Body of pancreas (tissue), 4 donors: Measurements from ENCODE around the gene RGS11. TPM values are rescaled to one million over a fixed set of nuclear protein-coding genes. Genes with fewer than 3 reads are reported as not detected.

Experiments used
- ATAC-seq: fragments of 150-250 bp; one replicate; pipeline ENCODE4 v1.9.1; 2016
- DNase-seq, 4 donors: peaks; one replicate each; pipeline ENCODE4 v3.0.0-alpha.2; 2019
- H3K27ac ChIP-seq, 4 donors: fragments of 200-600 bp; sonication (generic); 1 replicate in 3 of 4; 2 replicates in 1 of 4; pipeline versions ENCODE4 v1.5.1 to v1.6.1; 2016 to 2019; ENCODE audit warnings: mild to moderate bottlenecking in 1 of 4, mixed read lengths in 1 of 4, moderate library complexity in 1 of 4
- H3K27me3 ChIP-seq, 2 donors: fragments of 200-600 bp; sonication (generic); one replicate each; pipeline ENCODE4 v1.6.0; 2016; ENCODE audit warnings: mild to moderate bottlenecking in 1 of 2
- H3K36me3 ChIP-seq, 2 donors: fragments of 200-600 bp; sonication (generic); replicated peaks in 1 of 2; 2 replicates each; pipeline ENCODE4 v1.5.1; 2016; ENCODE audit warnings: low read depth in 2 of 2; ENCODE audit not compliant: insufficient read depth in 1 of 2
- H3K4me1 ChIP-seq: fragments of 200-600 bp; sonication (generic); one replicate; pipeline ENCODE4 v1.6.0; 2016
- H3K4me3 ChIP-seq, 2 donors: fragments of 200-600 bp; sonication (generic); 1 replicate in 1 of 2; 2 replicates in 1 of 2; pipeline ENCODE4 v1.5.1; 2016 to 2019
- H3K9me3 ChIP-seq, 3 donors: fragments of 200-600 bp; sonication (generic); 1 replicate in 2 of 3; 2 replicates in 1 of 3; pipeline ENCODE4 v1.5.1; 2016
- CTCF ChIP-seq, 7 experiments: fragments of 450-650 bp in 4 of 7; fragments of 200-600 bp in 3 of 7; sonication (generic) in 3 of 7; IDR thresholded peaks; one replicate each; pipeline ENCODE4 v1.5.1; 2016 to 2019; ENCODE audit warnings: antibody characterized with exemption in 7 of 7
- POLR2A ChIP-seq, 3 donors: fragments of 450-650 bp; IDR thresholded peaks; one replicate each; pipeline ENCODE4 v1.6.1; 2016; ENCODE audit warnings: antibody characterized with exemption in 3 of 3, mild to moderate bottlenecking in 2 of 3
- WGBS, 2 donors: methylation state at CpG; one replicate each; pipeline ENCODE4 v1.1.5; 2017; 5-methylcytosine and 5-hydroxymethylcytosine counted together
- intact Hi-C: fragments of 100-400 bp; cut with DNase I; formaldehyde crosslinking; loops from one replicate; pipeline ENCODE4 v1.15.1; 2023
- total RNA-seq, 2 donors: library from RNA; depleted of rRNA; stranded (reverse); fragments of >200 nt; gene quantifications; one replicate each; pipeline ENCODE4 v1.1.0, GENCODE V29; 2016

Gene RGS11
- total RNA-seq, 2 donors from 2014 or later = 15.6 to 95.9 TPM

- Histone ChIP-seq H3K27ac (no peak overlapping the region), H3K4me1 (no peaks in the 10 kb centered on the region), H3K9me3 (no peaks in the 10 kb centered on the region), H3K4me3 (no peak overlapping the region), H3K36me3 (peaks cover 0 to 2% of the 10 kb centered on the region in 2 donors), H3K27me3 (no peaks in the 10 kb centered on the region)
- ATAC-seq = no peak
- no peak for TF ChIP-seq POLR2A (IDR thresholded peaks at IDR 0.05)
- no peak for DNase-seq
- intact Hi-C loops = no loop called here
- WGBS, 2 donors = 93 to 99% methylated on average over 6 of the region's 6 CpGs
These were observed 25.5 kb upstream of the RGS11 start for GRCh38 chr16:301235-301634.

GRCh38 chr16:297832-298231 lies 22.1 kb upstream of the RGS11 start:
- no peak for TF ChIP-seq CTCF (IDR thresholded peaks at IDR 0.05)
- no peak for TF ChIP-seq POLR2A (IDR thresholded peaks at IDR 0.05)
- Histone ChIP-seq H3K9me3 (no peaks in the 10 kb centered on the region), H3K27ac (no peak overlapping the region), H3K36me3 (peaks cover 0 to 2% of the 10 kb centered on the region in 2 donors), H3K27me3 (no peaks in the 10 kb centered on the region), H3K4me1 (no peaks in the 10 kb centered on the region), H3K4me3 (no peak overlapping the region)
- ATAC-seq (no peak), DNase-seq (no peak)
- 95 to 100% methylated on average over 2 to 32 of the region's 32 CpGs for WGBS, 2 donors
- intact Hi-C loops = no loop called here

- no peak for DNase-seq
- 91 to 92% methylated on average over 18 to 33 of the region's 37 CpGs for WGBS, 2 donors
- no peak for TF ChIP-seq CTCF (IDR thresholded peaks at IDR 0.05)
- TF ChIP-seq POLR2A (IDR thresholded peaks at IDR 0.05) = no peak
- Histone ChIP-seq H3K9me3 (no peaks in the 10 kb centered on the region), H3K36me3 (peaks cover 0 to 2% of the 10 kb centered on the region in 2 donors), H3K4me1 (no peaks in the 10 kb centered on the region), H3K4me3 (no peak overlapping the region), H3K27ac (no peak overlapping the region), H3K27me3 (no peaks in the 10 kb centered on the region)
- intact Hi-C loops = no loop called here
- ATAC-seq = no peak
These were observed 21.2 kb upstream of the RGS11 start for GRCh38 chr16:296806-297510.

- Histone ChIP-seq H3K4me3 (no peak overlapping the region), H3K36me3 (peaks cover 0 to 2% of the 10 kb centered on the region in 2 donors), H3K27me3 (no peaks in the 10 kb centered on the region), H3K27ac (no peak overlapping the region), H3K9me3 (no peaks in the 10 kb centered on the region), H3K4me1 (no peaks in the 10 kb centered on the region)
- intact Hi-C loops = no loop called here
- no peak for DNase-seq
- 94% methylated on average over 12 of the region's 14 CpGs; no CpG with 5 or more reads in 1 of the 2 donors for WGBS, 2 donors
- ATAC-seq = no peak
- TF ChIP-seq POLR2A (IDR thresholded peaks at IDR 0.05) (no peak), CTCF (IDR thresholded peaks at IDR 0.05) (no peak)
These were observed 20.5 kb upstream of the RGS11 start for GRCh38 chr16:296276-296675.

- no peaks in the 10 kb centered on the region for H3K27me3 ChIP-seq
- H3K4me3 ChIP-seq = no peak overlapping the region
- no peak overlapping the region for H3K27ac ChIP-seq
- intact Hi-C loops = no loop called here
- H3K4me1 ChIP-seq = peaks cover 12% of the 10 kb centered on the region
- no peaks in the 10 kb centered on the region for H3K9me3 ChIP-seq
- ATAC-seq (no peak), DNase-seq (no peak)
- WGBS, 2 donors = 95 to 96% methylated on average over 4 to 30 of the region's 32 CpGs
- peaks cover 0 to 7% of the 10 kb centered on the region in 2 donors for H3K36me3 ChIP-seq
- TF ChIP-seq CTCF (IDR thresholded peaks at IDR 0.05) (no peak), POLR2A (IDR thresholded peaks at IDR 0.05) (no peak)
These were observed 17.5 kb upstream of the RGS11 start for GRCh38 chr16:293043-293775.
